Astrocyte of the cerebellum (primary cell): ENCODE measurements around the gene ADIPOR2.

Source experiments
- DNase-seq: peaks from one replicate; pipeline ENCODE4 v3.0.0-alpha.2; 2011; ENCODE audit warnings: low read depth
- H3K4me3 ChIP-seq: 2 replicates; pipeline ENCODE4 v1.5.1; 2011; ENCODE audit warnings: mild to moderate bottlenecking, low read depth, low read length, moderate library complexity
- in situ Hi-C: cut with HindIII; loops from 2 replicates; pipeline ENCODE4 v1.10.0; 2017; ENCODE audit warnings: low sequenced_read_pairs
- TF ChIP-seq, protein P1 (sequence below): IDR thresholded peaks from 2 replicates; pipeline ENCODE4 v1.5.1; 2012; ENCODE audit warnings: low read length, low read depth, moderate library complexity, mild to moderate bottlenecking; ENCODE audit errors: missing control alignments

The ADIPOR2 gene

DNA sequence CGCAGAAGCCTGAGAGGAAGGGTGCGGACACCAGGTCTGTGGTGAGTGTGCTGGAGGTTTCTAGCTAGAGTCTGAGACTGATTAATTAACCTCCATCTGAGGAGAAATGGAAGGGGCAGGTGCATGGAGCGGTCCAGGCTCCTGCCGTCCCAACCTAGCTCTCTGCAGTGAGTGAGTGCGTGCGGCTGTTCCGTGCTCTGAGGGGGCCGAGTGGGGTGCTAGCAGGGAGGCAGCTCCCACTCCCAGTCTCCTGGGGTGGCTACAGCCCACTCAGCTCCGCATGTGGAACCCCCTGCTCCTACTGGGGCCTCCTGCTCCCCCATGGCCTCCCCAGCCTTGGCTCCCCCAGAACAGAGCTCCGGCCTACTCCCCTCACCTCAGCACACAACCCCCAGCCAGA, 132.4 kb downstream of the ADIPOR2 start:
- no peak for DNase-seq
- TF ChIP-seq, protein P1, sequence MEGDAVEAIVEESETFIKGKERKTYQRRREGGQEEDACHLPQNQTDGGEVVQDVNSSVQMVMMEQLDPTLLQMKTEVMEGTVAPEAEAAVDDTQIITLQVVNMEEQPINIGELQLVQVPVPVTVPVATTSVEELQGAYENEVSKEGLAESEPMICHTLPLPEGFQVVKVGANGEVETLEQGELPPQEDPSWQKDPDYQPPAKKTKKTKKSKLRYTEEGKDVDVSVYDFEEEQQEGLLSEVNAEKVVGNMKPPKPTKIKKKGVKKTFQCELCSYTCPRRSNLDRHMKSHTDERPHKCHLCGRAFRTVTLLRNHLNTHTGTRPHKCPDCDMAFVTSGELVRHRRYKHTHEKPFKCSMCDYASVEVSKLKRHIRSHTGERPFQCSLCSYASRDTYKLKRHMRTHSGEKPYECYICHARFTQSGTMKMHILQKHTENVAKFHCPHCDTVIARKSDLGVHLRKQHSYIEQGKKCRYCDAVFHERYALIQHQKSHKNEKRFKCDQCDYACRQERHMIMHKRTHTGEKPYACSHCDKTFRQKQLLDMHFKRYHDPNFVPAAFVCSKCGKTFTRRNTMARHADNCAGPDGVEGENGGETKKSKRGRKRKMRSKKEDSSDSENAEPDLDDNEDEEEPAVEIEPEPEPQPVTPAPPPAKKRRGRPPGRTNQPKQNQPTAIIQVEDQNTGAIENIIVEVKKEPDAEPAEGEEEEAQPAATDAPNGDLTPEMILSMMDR, result no peak
- in situ Hi-C loops, result loop anchor here (25.0 kb wide), 1 partner anchor 114 kb away; no protein-coding TSS in a partner anchor
- no peak overlapping the region for H3K4me3 ChIP-seq

DNA sequence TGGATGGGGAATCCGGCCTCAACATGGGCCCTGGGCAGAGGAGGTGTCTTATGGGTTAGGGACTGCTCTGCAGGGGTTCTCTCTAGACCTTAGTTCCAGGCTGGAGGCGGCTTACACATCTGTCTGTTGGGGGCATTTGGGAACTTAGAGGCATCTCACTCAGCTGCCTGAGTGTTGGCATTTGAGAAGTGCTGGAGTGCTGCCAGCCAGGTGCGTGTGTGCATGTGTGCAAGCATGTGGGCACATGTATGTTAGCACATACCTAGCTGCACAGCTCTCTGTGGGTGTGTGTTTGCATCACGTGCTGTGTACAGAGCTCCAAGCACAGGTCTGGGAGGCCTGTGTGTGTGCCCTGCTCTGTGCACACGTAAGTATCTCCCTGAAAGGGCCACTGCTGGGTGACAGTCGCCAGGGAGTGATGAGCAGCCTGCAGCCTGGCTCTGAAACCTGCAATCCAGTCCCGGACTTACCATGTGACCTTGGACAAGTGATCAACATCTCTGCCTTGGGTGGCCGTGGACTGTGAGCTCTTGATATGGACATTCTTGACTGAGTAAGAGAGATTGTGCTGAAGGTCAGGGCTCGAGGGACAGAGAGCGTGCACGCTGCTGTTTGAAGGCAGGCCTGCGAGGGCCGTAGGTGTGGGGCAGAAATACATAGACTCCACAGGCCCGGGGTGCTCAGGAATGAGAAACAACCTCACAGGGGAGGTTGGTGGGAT, 134.7 kb downstream of the ADIPOR2 start:
- no peak overlapping the region for H3K4me3 ChIP-seq
- TF ChIP-seq, protein P1, result no peak
- no peak for DNase-seq
- in situ Hi-C loops, result no loop called here

DNA sequence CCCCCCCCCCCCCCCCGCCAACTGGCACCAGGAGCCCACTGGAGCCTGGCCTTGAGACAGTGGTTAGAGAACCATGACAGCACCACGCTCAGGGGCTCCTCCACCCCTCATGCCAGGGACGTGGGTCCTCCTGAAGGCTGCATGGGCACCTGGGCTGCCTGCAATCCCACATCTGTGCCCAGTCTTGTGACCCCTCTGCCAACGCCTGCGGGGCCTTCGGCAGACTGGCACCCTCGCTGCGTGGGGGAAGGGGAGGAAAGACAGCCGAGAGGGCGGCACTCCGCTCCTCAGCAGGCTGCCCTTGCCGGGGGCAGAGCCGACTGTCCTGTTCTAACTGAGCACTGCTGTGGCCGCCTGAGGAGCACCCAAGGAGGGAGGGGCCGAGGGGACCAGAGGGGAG, 135.5 kb downstream of the ADIPOR2 start:
- in situ Hi-C loops, result no loop called here
- no peak overlapping the region for H3K4me3 ChIP-seq
- no peak for DNase-seq
- TF ChIP-seq, protein P1, result no peak

DNA sequence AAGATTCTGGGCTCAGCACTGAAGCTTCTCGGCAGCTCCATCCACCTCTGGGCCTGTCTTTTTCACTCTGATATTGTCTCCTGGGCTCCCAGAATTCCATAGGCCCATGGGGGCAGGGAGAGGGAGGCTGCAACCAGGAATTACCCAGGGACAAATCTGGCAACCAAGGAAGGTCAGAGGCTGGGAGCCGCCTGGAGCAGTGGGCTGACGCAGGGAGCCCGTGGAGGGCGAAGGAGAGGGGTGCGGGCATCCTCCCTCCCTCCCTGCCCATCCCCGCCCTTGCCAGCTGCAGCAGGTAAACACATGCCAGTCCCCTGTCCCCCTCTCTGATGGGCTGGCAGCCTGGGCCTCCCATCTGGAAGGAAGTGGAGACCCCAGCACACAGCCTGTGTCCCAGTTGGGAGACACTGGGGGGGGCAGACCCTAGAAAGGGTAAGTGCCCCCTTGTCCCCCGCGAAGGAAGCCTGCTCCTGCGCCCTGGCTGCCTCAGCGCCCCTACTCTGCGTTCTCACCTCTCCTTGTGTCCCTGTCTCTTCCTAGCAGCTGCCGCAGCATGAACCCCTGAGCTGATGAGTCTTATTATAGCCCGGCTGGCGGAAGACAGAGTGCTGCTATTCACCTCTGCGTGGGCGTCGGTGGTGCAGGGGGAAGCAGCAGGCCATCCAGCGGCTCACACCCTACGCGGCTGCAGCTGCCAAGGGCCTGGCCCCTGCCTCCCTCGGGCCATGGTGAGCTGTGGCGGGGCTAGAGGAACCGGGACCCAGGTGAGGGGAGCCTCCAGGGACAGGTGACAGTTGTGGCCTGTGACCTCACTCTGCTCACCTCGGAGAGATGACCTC, 136.2 kb downstream of the ADIPOR2 start:
- in situ Hi-C loops, result no loop called here
- TF ChIP-seq, protein P1, result no peak
- no peak overlapping the region for H3K4me3 ChIP-seq
- DNase-seq, result no peak

DNA sequence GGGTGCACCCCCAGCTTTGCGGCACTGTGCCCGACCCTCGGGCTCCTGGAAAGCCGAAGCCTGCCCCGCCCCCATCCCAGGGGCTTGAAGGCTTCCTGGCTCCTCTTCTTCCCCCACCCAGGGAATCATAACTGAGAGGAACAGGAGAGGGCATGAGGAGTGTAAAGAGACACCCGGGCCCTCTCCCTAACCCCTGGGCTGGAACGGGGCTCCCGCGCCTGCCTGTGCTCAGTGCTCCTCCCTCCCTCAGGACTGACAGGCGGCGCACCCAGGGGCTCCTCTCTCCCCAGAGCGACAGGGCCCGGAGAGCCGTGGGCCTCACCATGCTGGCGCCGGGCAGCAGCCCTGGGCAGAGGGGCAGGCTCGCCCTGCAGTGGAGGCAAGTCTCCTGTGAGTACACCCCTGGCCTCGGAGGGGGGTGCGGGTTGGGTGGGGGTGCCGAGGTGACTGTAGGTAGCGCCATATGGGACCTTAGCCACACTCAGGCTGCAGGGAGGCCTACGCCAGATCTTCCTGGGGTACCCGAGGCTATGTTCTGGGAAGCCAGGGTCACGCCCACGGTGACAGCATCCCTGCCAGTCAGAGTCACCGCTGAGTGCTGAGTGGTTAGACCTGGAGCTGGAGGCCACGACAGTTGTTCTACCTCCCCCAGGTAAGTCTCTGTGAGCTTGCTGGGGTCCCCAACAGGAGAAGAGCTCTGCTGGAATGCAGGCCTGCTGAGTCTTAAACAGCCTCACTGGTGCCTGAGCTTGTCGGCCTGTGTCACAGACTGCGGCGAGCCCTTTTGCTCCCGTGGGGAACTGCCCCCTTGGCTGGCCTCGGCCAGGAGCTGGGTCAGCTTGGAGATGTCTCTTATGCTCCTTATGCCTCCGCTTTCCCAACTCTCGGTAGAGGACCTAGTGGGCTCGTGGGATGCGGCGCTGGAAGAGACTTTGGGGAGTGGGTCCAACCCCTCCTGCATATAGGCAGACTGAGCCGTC, 137.2 kb downstream of the ADIPOR2 start:
- H3K4me3 ChIP-seq, result no peak overlapping the region
- DNase-seq, result no peak
- TF ChIP-seq, protein P1, result no peak
- in situ Hi-C loops, result no loop called here

DNA sequence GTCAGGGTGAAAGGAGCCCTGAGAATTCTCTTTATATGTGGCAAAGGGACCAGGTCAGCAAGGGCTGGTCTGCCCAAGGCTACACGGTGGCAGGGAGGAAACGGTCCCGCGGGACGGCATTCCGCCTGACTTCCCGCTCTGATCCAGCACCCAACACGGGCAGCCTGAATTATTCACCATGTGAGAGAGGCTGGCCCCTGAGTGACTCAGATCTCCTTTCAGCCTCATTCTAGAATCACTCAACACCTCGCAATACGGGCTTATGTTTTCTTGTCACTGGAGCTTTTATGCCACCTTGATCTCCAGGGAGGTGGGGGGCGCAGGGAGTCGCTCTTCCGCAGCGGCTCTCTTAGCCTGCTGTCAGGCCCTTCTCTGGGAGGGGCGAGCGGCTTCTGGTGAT, 138.0 kb downstream of the ADIPOR2 start:
- TF ChIP-seq, protein P1, result no peak
- H3K4me3 ChIP-seq, result no peak overlapping the region
- in situ Hi-C loops, result no loop called here
- no peak for DNase-seq
